Loucy (cell line): Measurements from ENCODE around the gene KCNQ4.

Experiments
- H2AFZ ChIP-seq: fragments of 200-600 bp; sonication (generic); 2 replicates; pipeline ENCODE4 v1.6.0; 2016; ENCODE audit warnings: antibody characterized with exemption, mild to moderate bottlenecking, low read length, moderate library complexity
- H3F3A ChIP-seq: fragments of 200-600 bp; 2 replicates; pipeline ENCODE4 v1.6.0; 2016; ENCODE audit warnings: antibody characterized with exemption, low read depth, mild to moderate bottlenecking
- H3K27me3 ChIP-seq: fragments of 200-600 bp; sonication (generic); 2 replicates; pipeline ENCODE4 v1.6.1; 2014; ENCODE audit warnings: low read length, mild to moderate bottlenecking; ENCODE audit not compliant: insufficient read depth, poor library complexity, severe bottlenecking
- H3K36me3 ChIP-seq: fragments of 200-600 bp; sonication (generic); 2 replicates; pipeline ENCODE4 v1.6.1; 2016; ENCODE audit warnings: low read length; ENCODE audit not compliant: insufficient read depth
- H3K4me1 ChIP-seq: fragments of 200-600 bp; sonication (generic); 2 replicates; pipeline ENCODE4 v1.5.1; 2014; ENCODE audit warnings: low read length, mild to moderate bottlenecking; ENCODE audit not compliant: insufficient read depth, poor library complexity, severe bottlenecking
- H3K4me2 ChIP-seq: fragments of 200-600 bp; sonication (generic); 2 replicates; pipeline ENCODE4 v1.6.0; 2014; ENCODE audit warnings: antibody characterized with exemption, low read length, low read depth, mild to moderate bottlenecking; ENCODE audit not compliant: poor library complexity, severe bottlenecking
- H3K4me3 ChIP-seq: fragments of 200-600 bp; sonication (generic); 2 replicates; pipeline ENCODE4 v1.5.1; 2014; ENCODE audit warnings: low read length, mild to moderate bottlenecking, mixed read lengths; ENCODE audit not compliant: poor library complexity, severe bottlenecking
- H3K79me2 ChIP-seq: fragments of 200-600 bp; sonication (generic); 2 replicates; pipeline ENCODE4 v1.6.1; 2014; ENCODE audit warnings: low read length; ENCODE audit not compliant: insufficient read depth
- H3K9ac ChIP-seq: fragments of 200-600 bp; sonication (generic); 2 replicates; pipeline ENCODE4 v1.6.0; 2014; ENCODE audit warnings: mild to moderate bottlenecking, low read depth, low read length, moderate library complexity; ENCODE audit not compliant: poor library complexity, severe bottlenecking
- H3K9me2 ChIP-seq: fragments of 200-600 bp; sonication (generic); replicated peaks from 2 replicates; pipeline ENCODE4 v1.6.1; 2016; ENCODE audit warnings: low read depth, low read length, mixed read lengths
- H3K9me3 ChIP-seq: fragments of 200-600 bp; sonication (generic); 2 replicates; pipeline ENCODE4 v1.6.1; 2014; ENCODE audit warnings: mild to moderate bottlenecking, antibody characterized with exemption, low read length, low read depth; ENCODE audit not compliant: insufficient read depth
- H4K20me1 ChIP-seq: fragments of 200-600 bp; sonication (generic); 2 replicates; pipeline ENCODE4 v1.6.0; 2014; ENCODE audit warnings: antibody characterized with exemption, low read length, mild to moderate bottlenecking; ENCODE audit not compliant: insufficient read depth, poor library complexity, severe bottlenecking
- CTCF ChIP-seq: fragments of 200-600 bp; sonication (generic); conservative IDR thresholded peaks from 2 replicates; pipeline ENCODE4 v1.5.1; 2014; ENCODE audit warnings: mild to moderate bottlenecking, antibody characterized with exemption, low read length
- EZH2phosphoT487 ChIP-seq: fragments of 200-600 bp; IDR thresholded peaks from 2 replicates; pipeline ENCODE4 v1.6.1; 2018; ENCODE audit warnings: antibody characterized with exemption, mild to moderate bottlenecking, moderate library complexity, borderline replicate concordance

Gene KCNQ4

GRCh38 chr1:40796939-40797667 lies 13.5 kb downstream of the KCNQ4 start:
- no peak overlapping the region for H2AFZ ChIP-seq
- no peaks in the 10 kb centered on the region for H4K20me1 ChIP-seq
- no peak overlapping the region for H3K4me2 ChIP-seq
- H3K27me3 ChIP-seq: no peaks in the 10 kb centered on the region
- H3K79me2 ChIP-seq: no peaks in the 10 kb centered on the region
- no peak overlapping the region for H3K9ac ChIP-seq
- no peaks in the 10 kb centered on the region for H3K9me3 ChIP-seq
- TF ChIP-seq CTCF (no peak), EZH2phosphoT487 (no peak)
- no peaks in the 10 kb centered on the region for H3K36me3 ChIP-seq
- H3K9me2 ChIP-seq: no peaks in the 10 kb centered on the region
- no peak overlapping the region for H3K4me3 ChIP-seq
- no peaks in the 10 kb centered on the region for H3F3A ChIP-seq
- H3K4me1 ChIP-seq: peaks cover 10% of the 10 kb centered on the region

DNA sequence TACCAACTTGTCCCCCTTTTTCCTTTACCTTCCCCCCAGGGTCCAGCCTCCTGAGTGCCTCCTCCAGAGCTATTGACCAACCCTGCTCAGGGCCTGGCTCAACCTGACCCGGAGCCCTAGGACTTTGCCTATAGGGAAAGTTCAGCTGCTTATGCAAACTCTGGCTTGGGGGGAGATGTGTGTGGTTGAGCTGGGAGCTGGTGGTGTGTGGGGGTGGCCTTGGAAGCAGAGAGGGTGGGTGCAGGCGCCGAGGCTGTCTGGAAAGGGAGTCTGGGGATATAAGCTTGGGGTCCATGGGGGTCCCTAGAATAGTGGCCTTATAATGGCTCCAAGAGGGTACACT lies 14.1 kb downstream of the KCNQ4 start:
- H3K36me3 ChIP-seq: no peaks in the 10 kb centered on the region
- H3K9me3 ChIP-seq: no peaks in the 10 kb centered on the region
- no peak overlapping the region for H2AFZ ChIP-seq
- no peak overlapping the region for H3K9ac ChIP-seq
- peaks cover 10% of the 10 kb centered on the region for H3K4me1 ChIP-seq
- H3K9me2 ChIP-seq: no peaks in the 10 kb centered on the region
- TF ChIP-seq CTCF (no peak), EZH2phosphoT487 (no peak)
- no peaks in the 10 kb centered on the region for H3K27me3 ChIP-seq
- H4K20me1 ChIP-seq: no peaks in the 10 kb centered on the region
- H3F3A ChIP-seq: no peaks in the 10 kb centered on the region
- H3K4me3 ChIP-seq: no peak overlapping the region
- no peaks in the 10 kb centered on the region for H3K79me2 ChIP-seq
- no peak overlapping the region for H3K4me2 ChIP-seq

GRCh38 chr1:40798366-40799281 lies 15.0 kb downstream of the KCNQ4 start:
- H3K9me3 ChIP-seq: no peaks in the 10 kb centered on the region
- H3K9ac ChIP-seq: no peak overlapping the region
- H3K4me2 ChIP-seq: no peak overlapping the region
- no peaks in the 10 kb centered on the region for H3K27me3 ChIP-seq
- no peaks in the 10 kb centered on the region for H3K79me2 ChIP-seq
- H3F3A ChIP-seq: no peaks in the 10 kb centered on the region
- no peak for TF ChIP-seq CTCF
- H3K36me3 ChIP-seq: no peaks in the 10 kb centered on the region
- no peak overlapping the region for H3K4me3 ChIP-seq
- no peaks in the 10 kb centered on the region for H4K20me1 ChIP-seq
- no peak overlapping the region for H2AFZ ChIP-seq
- peaks cover 10% of the 10 kb centered on the region for H3K4me1 ChIP-seq
- no peaks in the 10 kb centered on the region for H3K9me2 ChIP-seq
